GM18909 (cell line): ENCODE measurements around the gene SMARCE1.

ENCODE experiments used
- ATAC-seq: cut with Tn5 transposase; IDR thresholded peaks from one replicate; pipeline ENCODE4 v1.9.1; 2021; ENCODE audit warnings: mild to moderate bottlenecking; ENCODE audit not compliant: unreplicated experiment, poor library complexity

The SMARCE1 gene

GRCh38 chr17:40646791-40647623 is 611 bp downstream of the SMARCE1 start:
- ATAC-seq, result no peak

- ATAC-seq, result no peak
These were observed 1.7 kb downstream of the SMARCE1 start for GRCh38 chr17:40645943-40646342.

- ATAC-seq, result no peak
These were observed 2.3 kb downstream of the SMARCE1 start for GRCh38 chr17:40645291-40645690.

GRCh38 chr17:40637931-40638330 is 9.7 kb downstream of the SMARCE1 start:
- no peak for ATAC-seq

- ATAC-seq, result no peak
These were observed 13.7 kb downstream of the SMARCE1 start for GRCh38 chr17:40633871-40634270.

GRCh38 chr17:40632216-40632615 is 15.4 kb downstream of the SMARCE1 start:
- ATAC-seq, result no peak

- no peak for ATAC-seq
These were observed 17.8 kb downstream of the SMARCE1 start for GRCh38 chr17:40629842-40630241.

- ATAC-seq, result no peak
These were observed 22.3 kb downstream of the SMARCE1 start for GRCh38 chr17:40625311-40625710.

- no peak for ATAC-seq
These were observed 24.0 kb downstream of the SMARCE1 start for GRCh38 chr17:40623419-40624210.

- ATAC-seq, result no peak
These were observed 25.1 kb downstream of the SMARCE1 start for GRCh38 chr17:40622509-40622928.

GRCh38 chr17:40621578-40621977 is 26.0 kb downstream of the SMARCE1 start:
- no peak for ATAC-seq

GRCh38 chr17:40621019-40621418 is 26.6 kb downstream of the SMARCE1 start:
- no peak for ATAC-seq

GRCh38 chr17:40618754-40619625 is 28.6 kb downstream of the SMARCE1 start:
- no peak for ATAC-seq

GRCh38 chr17:40617678-40618240 is 29.9 kb downstream of the SMARCE1 start:
- ATAC-seq, result no peak

GRCh38 chr17:40616592-40616991 is 31.0 kb downstream of the SMARCE1 start:
- no peak for ATAC-seq

GRCh38 chr17:40615841-40616476 is 31.7 kb downstream of the SMARCE1 start:
- no peak for ATAC-seq

- ATAC-seq, result peak; percentile 79
These were observed 32.4 kb downstream of the SMARCE1 start for GRCh38 chr17:40615068-40615840.

- ATAC-seq, result no peak
These were observed 33.1 kb downstream of the SMARCE1 start for GRCh38 chr17:40614431-40615067.
